ENCODE results near the gene KCNIP3.

The KCNIP3 gene

DNA sequence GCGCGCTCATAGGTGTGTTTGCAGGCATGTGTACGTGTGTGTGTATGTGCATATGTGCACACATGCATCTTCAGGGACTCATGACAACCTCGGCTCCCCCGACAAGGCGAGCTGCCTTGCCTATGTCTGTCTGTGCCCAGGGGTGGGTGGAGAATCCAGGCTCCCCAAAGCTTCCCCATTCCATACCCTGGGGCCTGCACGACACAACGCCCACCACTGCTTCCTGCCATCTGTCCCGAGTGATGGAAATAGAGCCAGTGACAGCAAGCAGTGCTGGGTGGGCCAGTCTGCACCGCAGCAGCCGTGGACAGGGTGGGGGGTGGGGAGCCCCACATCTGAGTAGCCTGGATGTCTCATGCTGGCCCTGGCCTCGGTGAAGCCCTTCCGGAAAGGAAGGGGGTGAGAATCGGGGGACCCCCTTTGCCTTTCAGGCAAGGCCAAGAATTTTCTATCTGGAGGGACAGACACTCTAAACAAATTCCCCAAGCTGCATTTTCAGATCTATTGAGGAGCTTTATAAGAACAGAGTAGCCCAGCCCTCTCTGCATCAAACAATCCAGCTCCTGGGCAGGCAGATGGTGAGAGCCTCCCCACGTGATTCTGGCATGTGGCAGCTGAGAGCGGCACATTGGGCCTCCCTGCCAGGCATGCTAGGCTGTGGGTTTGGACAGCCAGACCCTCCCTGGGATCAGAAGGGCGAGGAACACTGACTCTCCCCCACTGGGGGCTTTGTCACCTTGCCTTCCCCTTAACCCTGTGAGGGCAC lies 4.9 kb downstream of the KCNIP3 start:
- Histone ChIP-seq H3K4me1 (ENCODE audit: control insufficient read depth, insufficient read depth, low read length) (peaks cover 12% of the 10 kb centered on the region), H3K9ac (ENCODE audit: low read length) (no peak overlapping the region), H3K4me3 (ENCODE audit: low read length) (no peak overlapping the region), H3K36me3 (ENCODE audit: control insufficient read depth, insufficient read depth, low read length) (no peaks in the 10 kb centered on the region), H3K27me3 (ENCODE audit: control insufficient read depth, insufficient read depth, low read length) (peaks cover 30% of the 10 kb centered on the region), H3K9me3 (ENCODE audit: control insufficient read depth, low read length) (no peaks in the 10 kb centered on the region)

DNA sequence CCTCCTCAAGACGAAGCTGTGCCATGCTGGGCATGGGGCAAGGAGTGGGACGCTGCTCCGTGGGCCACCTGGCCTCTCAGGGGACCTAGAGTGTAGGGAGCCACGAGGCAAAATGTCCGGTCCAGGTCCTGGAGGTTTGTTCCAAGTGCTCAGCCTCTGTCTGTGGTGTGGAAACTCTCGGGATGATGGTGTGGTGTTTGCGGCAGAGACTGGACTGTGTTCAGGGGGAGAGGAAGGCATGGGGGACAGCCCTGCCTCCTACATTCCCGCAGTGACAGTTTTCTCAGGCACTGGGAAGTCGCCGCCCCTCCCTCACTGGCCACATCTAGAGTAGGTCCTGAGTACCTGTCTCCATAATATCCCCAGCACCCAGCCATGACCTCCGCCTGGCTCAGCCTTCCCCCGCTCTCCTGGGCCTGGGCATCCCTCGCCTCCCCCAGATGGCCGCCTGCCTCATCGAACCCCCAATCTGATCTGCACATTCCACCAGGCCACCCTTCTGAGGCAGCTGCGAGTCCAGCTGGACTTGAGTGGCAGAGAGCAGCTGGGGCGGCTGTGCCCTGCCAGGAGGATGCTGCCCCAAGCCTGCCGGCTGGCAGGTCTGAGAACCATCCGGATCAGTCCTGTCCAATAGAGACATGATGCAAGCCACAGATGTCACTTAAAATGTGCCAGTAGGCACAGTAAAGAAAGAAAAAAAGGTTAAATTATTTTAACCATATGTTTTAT lies 6.2 kb downstream of the KCNIP3 start:
- H3K36me3 ChIP-seq (ENCODE audit: control insufficient read depth, insufficient read depth, low read length): no peaks in the 10 kb centered on the region
- H3K9ac ChIP-seq (ENCODE audit: low read length): no peak overlapping the region
- no peak overlapping the region for H3K4me3 ChIP-seq (ENCODE audit: low read length)
- H3K9me3 ChIP-seq (ENCODE audit: control insufficient read depth, low read length): no peaks in the 10 kb centered on the region
- peaks cover 12% of the 10 kb centered on the region for H3K4me1 ChIP-seq (ENCODE audit: control insufficient read depth, insufficient read depth, low read length)
- H3K27me3 ChIP-seq (ENCODE audit: control insufficient read depth, insufficient read depth, low read length): peaks cover 19% of the 10 kb centered on the region

- no peaks in the 10 kb centered on the region for H3K9me3 ChIP-seq (ENCODE audit: control insufficient read depth, low read length)
- peaks cover 12% of the 10 kb centered on the region for H3K27me3 ChIP-seq (ENCODE audit: control insufficient read depth, insufficient read depth, low read length)
- H3K4me1 ChIP-seq (ENCODE audit: control insufficient read depth, insufficient read depth, low read length): peaks cover 17% of the 10 kb centered on the region
- no peak overlapping the region for H3K9ac ChIP-seq (ENCODE audit: low read length)
- H3K36me3 ChIP-seq (ENCODE audit: control insufficient read depth, insufficient read depth, low read length): no peaks in the 10 kb centered on the region
- no peak overlapping the region for H3K4me3 ChIP-seq (ENCODE audit: low read length)
Measured at GRCh38 chr2:95305380-95306061, 8.4 kb downstream of the KCNIP3 start.

- H3K9ac ChIP-seq (ENCODE audit: low read length): no peak overlapping the region
- peaks cover 17% of the 10 kb centered on the region for H3K27me3 ChIP-seq (ENCODE audit: control insufficient read depth, insufficient read depth, low read length)
- no peaks in the 10 kb centered on the region for H3K36me3 ChIP-seq (ENCODE audit: control insufficient read depth, insufficient read depth, low read length)
- no peak overlapping the region for H3K4me3 ChIP-seq (ENCODE audit: low read length)
- no peaks in the 10 kb centered on the region for H3K9me3 ChIP-seq (ENCODE audit: control insufficient read depth, low read length)
- peaks cover 26% of the 10 kb centered on the region for H3K4me1 ChIP-seq (ENCODE audit: control insufficient read depth, insufficient read depth, low read length)
Measured at GRCh38 chr2:95306336-95306895, 9.3 kb downstream of the KCNIP3 start.

- H3K9ac ChIP-seq (ENCODE audit: low read length): no peak overlapping the region
- H3K4me1 ChIP-seq (ENCODE audit: control insufficient read depth, insufficient read depth, low read length): peaks cover 26% of the 10 kb centered on the region
- H3K4me3 ChIP-seq (ENCODE audit: low read length): no peak overlapping the region
- H3K36me3 ChIP-seq (ENCODE audit: control insufficient read depth, insufficient read depth, low read length): no peaks in the 10 kb centered on the region
- H3K9me3 ChIP-seq (ENCODE audit: control insufficient read depth, low read length): no peaks in the 10 kb centered on the region
- H3K27me3 ChIP-seq (ENCODE audit: control insufficient read depth, insufficient read depth, low read length): peaks cover 15% of the 10 kb centered on the region
Measured at GRCh38 chr2:95307036-95307435, 9.9 kb downstream of the KCNIP3 start.

DNA sequence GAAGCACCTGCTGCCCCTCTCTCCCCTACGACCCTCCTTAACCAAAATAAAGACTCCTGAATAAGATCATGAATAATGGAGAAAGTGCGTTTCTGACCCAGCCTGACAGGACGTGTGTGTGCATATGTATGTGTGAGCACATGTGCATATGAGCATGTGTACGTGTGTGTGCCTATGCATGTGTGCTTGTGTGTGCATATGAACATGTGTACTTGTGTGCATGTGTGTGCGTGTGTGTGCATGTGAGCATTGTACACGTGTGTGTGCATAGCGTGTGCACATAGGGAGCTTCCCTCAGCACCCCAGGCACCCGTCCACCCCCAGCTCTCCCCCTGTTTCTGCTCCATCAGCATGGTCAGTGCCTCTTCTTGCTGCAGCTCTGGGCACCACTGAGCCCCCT lies 10.7 kb downstream of the KCNIP3 start:
- Histone ChIP-seq H3K4me3 (ENCODE audit: low read length) (no peak overlapping the region), H3K9me3 (ENCODE audit: control insufficient read depth, low read length) (no peaks in the 10 kb centered on the region), H3K9ac (ENCODE audit: low read length) (no peak overlapping the region), H3K4me1 (ENCODE audit: control insufficient read depth, insufficient read depth, low read length) (peaks cover 26% of the 10 kb centered on the region), H3K27me3 (ENCODE audit: control insufficient read depth, insufficient read depth, low read length) (peaks cover 15% of the 10 kb centered on the region), H3K36me3 (ENCODE audit: control insufficient read depth, insufficient read depth, low read length) (no peaks in the 10 kb centered on the region)

- H3K9ac ChIP-seq (ENCODE audit: low read length): no peak overlapping the region
- peaks cover 15% of the 10 kb centered on the region for H3K27me3 ChIP-seq (ENCODE audit: control insufficient read depth, insufficient read depth, low read length)
- peaks cover 26% of the 10 kb centered on the region for H3K4me1 ChIP-seq (ENCODE audit: control insufficient read depth, insufficient read depth, low read length)
- no peak overlapping the region for H3K4me3 ChIP-seq (ENCODE audit: low read length)
- H3K9me3 ChIP-seq (ENCODE audit: control insufficient read depth, low read length): no peaks in the 10 kb centered on the region
- no peaks in the 10 kb centered on the region for H3K36me3 ChIP-seq (ENCODE audit: control insufficient read depth, insufficient read depth, low read length)
Measured at GRCh38 chr2:95308426-95308990, 11.4 kb downstream of the KCNIP3 start.

DNA sequence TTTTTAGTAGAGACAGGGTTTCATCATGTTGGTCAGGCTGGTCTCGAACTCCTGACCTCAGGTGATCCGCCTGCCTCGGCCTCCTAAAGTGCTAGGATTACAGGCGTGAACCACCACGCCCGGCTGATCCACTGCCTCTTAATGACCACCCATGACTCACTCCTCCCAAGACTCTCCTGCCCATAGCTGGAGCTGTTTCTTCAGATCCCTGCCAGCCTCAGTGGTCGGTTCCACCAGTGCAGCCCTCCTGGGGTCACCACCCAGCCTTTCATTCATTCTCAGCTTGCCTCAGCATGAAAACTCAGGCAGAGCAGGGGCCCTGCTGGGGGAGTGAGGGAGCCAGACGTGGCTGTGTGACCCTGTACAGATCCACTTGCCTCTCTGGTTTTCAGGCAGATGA lies 12.5 kb downstream of the KCNIP3 start:
- Histone ChIP-seq H3K4me3 (ENCODE audit: low read length) (no peak overlapping the region), H3K36me3 (ENCODE audit: control insufficient read depth, insufficient read depth, low read length) (no peaks in the 10 kb centered on the region), H3K4me1 (ENCODE audit: control insufficient read depth, insufficient read depth, low read length) (peaks cover 26% of the 10 kb centered on the region), H3K9me3 (ENCODE audit: control insufficient read depth, low read length) (no peaks in the 10 kb centered on the region), H3K27me3 (ENCODE audit: control insufficient read depth, insufficient read depth, low read length) (peaks cover 15% of the 10 kb centered on the region), H3K9ac (ENCODE audit: low read length) (no peak overlapping the region)

GRCh38 chr2:95310216-95310615 lies 13.1 kb downstream of the KCNIP3 start:
- Histone ChIP-seq H3K9me3 (ENCODE audit: control insufficient read depth, low read length) (no peaks in the 10 kb centered on the region), H3K36me3 (ENCODE audit: control insufficient read depth, insufficient read depth, low read length) (no peaks in the 10 kb centered on the region), H3K4me3 (ENCODE audit: low read length) (no peak overlapping the region), H3K27me3 (ENCODE audit: control insufficient read depth, insufficient read depth, low read length) (peaks cover 15% of the 10 kb centered on the region), H3K9ac (ENCODE audit: low read length) (no peak overlapping the region), H3K4me1 (ENCODE audit: control insufficient read depth, insufficient read depth, low read length) (peaks cover 25% of the 10 kb centered on the region)

DNA sequence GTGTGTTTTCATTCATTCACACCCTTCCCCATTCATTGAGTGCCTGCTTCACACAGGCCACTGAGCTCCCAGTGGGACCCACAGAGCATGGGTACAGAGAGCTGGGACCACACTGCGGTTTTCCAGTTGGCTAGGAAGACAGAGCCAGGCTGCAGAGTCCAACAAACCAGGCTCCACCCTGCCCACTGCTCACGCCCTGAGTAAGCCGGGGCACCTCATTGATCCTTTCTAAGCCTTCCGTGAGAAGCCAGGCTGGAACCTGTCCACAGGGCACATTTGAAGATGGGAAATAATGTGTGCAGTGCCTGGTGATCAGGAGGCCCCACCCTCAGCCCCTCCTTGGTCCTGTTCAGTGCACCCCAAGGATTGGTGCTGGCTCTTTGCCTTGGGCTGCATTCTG lies 13.5 kb downstream of the KCNIP3 start:
- Histone ChIP-seq H3K27me3 (ENCODE audit: control insufficient read depth, insufficient read depth, low read length) (peaks cover 15% of the 10 kb centered on the region), H3K9me3 (ENCODE audit: control insufficient read depth, low read length) (no peaks in the 10 kb centered on the region), H3K36me3 (ENCODE audit: control insufficient read depth, insufficient read depth, low read length) (no peaks in the 10 kb centered on the region), H3K4me3 (ENCODE audit: low read length) (no peak overlapping the region), H3K4me1 (ENCODE audit: control insufficient read depth, insufficient read depth, low read length) (peaks cover 21% of the 10 kb centered on the region), H3K9ac (ENCODE audit: low read length) (no peak overlapping the region)

DNA sequence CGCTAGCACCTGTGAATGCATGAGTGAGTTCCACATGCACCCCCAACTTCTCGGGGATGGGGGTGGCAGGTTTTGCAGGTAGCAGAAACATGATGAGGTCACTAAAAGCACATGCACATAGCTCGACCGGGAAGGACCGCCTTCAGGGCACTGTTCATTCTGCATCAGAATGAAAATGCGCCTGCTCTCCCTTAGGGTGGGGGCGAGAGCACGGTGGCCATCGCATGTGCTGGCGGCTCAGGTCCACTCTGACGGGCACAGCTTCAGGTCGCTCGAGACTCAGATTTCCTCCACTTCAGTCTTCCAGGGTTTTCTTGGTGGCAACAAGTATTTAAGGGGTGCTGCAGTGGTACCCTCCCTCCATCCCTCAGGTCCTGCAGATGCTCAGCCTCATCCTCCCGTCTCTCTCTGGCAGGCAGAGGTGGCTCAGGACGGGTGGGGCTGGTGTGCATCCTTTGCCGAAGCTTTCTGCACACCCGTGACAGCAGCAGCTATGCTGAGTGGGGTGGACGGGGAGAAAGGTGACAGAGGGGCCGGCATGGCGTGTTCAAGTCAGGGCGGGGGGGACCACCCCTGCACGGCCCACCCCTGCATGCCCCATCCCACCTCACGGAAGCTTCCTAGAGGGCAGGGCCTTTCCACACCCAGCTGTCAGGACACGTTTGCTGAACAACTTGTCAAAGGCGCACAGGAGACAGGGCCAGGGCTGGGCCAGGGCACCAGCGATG lies 14.8 kb downstream of the KCNIP3 start:
- Histone ChIP-seq H3K9me3 (ENCODE audit: control insufficient read depth, low read length) (no peaks in the 10 kb centered on the region), H3K36me3 (ENCODE audit: control insufficient read depth, insufficient read depth, low read length) (no peaks in the 10 kb centered on the region), H3K4me3 (ENCODE audit: low read length) (no peak overlapping the region), H3K27me3 (ENCODE audit: control insufficient read depth, insufficient read depth, low read length) (peaks cover 13% of the 10 kb centered on the region), H3K9ac (ENCODE audit: low read length) (no peak overlapping the region), H3K4me1 (ENCODE audit: control insufficient read depth, insufficient read depth, low read length) (peaks cover 14% of the 10 kb centered on the region)

Data from mucosa of stomach (tissue), 1 donor.